ENCODE data around the gene CYBRD1.

- TF ChIP-seq CTCF (IDR thresholded peaks at IDR 0.05) (no peak), POLR2AphosphoS5 (IDR thresholded peaks at IDR 0.05) (no peak), EP300 (IDR thresholded peaks at IDR 0.05) (no peak), POLR2A (IDR thresholded peaks at IDR 0.05) (no peak)
Measured at GRCh38 chr2:171514908-171515582, 7.2 kb upstream of the CYBRD1 start.
